Breast epithelium (tissue), 3 donors: ENCODE measurements around the gene TMEM132C.

Source experiments
- CTCF ChIP-seq, 3 donors: fragments of 450-650 bp; IDR thresholded peaks; one replicate each; pipeline ENCODE4 v1.5.1; 2016 to 2017; ENCODE audit warnings: antibody characterized with exemption in 3 of 3, mild to moderate bottlenecking in 3 of 3, moderate library complexity in 3 of 3
- POLR2A ChIP-seq: fragments of 450-650 bp; IDR thresholded peaks from one replicate; pipeline ENCODE4 v1.6.1; 2016; ENCODE audit warnings: antibody characterized with exemption, mild to moderate bottlenecking, moderate library complexity

GRCh38 chr12:128258866-128259555 is 8.0 kb upstream of the TMEM132C start:
- no peak for TF ChIP-seq CTCF (IDR thresholded peaks at IDR 0.05)
- TF ChIP-seq POLR2A, result no peak
